SIG-M5 treated with dmso at 0.1 percent for 504 hours (cell line): ENCODE measurements around the gene PTCH2.
A peak's percentile ranks its signal among the peaks of the same experiment; 100 is the strongest.

Experiments
- DNase-seq: peaks from one replicate; lab custom pipeline; 2025; ENCODE audit not compliant: unreplicated experiment; lab: John Stamatoyannopoulos, UW

Gene PTCH2

GRCh38 chr1:44842862-44843655 is at the start of gene PTCH2:
TSS of gene PTCH2 (minus strand) at chr1:44843253. CDS start at chr1:44842932, 321 bp downstream.
- peak; percentile 13 for DNase-seq

- no peak for DNase-seq
Observed at GRCh38 chr1:44890007-44890406, 47.0 kb upstream of the PTCH2 start.

GRCh38 chr1:44885406-44885805 is 42.4 kb upstream of the PTCH2 start:
- DNase-seq = no peak

- DNase-seq = no peak
Observed at GRCh38 chr1:44884746-44885145, 41.7 kb upstream of the PTCH2 start.

- DNase-seq = no peak
Observed at GRCh38 chr1:44881011-44881632, 38.1 kb upstream of the PTCH2 start.

- no peak for DNase-seq
Observed at GRCh38 chr1:44874155-44874554, 31.1 kb upstream of the PTCH2 start.

GRCh38 chr1:44870096-44870495 is 27.0 kb upstream of the PTCH2 start:
- DNase-seq = no peak

GRCh38 chr1:44867801-44868200 is 24.7 kb upstream of the PTCH2 start:
- no peak for DNase-seq

- DNase-seq = no peak
Observed at GRCh38 chr1:44862829-44863401, 19.9 kb upstream of the PTCH2 start.

GRCh38 chr1:44860891-44861425 is 17.9 kb upstream of the PTCH2 start:
- DNase-seq = no peak

GRCh38 chr1:44860331-44860730 is 17.3 kb upstream of the PTCH2 start:
- peak; percentile 18 for DNase-seq

GRCh38 chr1:44857446-44857845 is 14.4 kb upstream of the PTCH2 start:
- DNase-seq = no peak

- DNase-seq = no peak
Observed at GRCh38 chr1:44855742-44856141, 12.7 kb upstream of the PTCH2 start.

GRCh38 chr1:44854970-44855369 is 11.9 kb upstream of the PTCH2 start:
- no peak for DNase-seq

- no peak for DNase-seq
Observed at GRCh38 chr1:44853201-44853600, 10.1 kb upstream of the PTCH2 start.

- DNase-seq = no peak
Observed at GRCh38 chr1:44851308-44851707, 8.3 kb upstream of the PTCH2 start.

- no peak for DNase-seq
Observed at GRCh38 chr1:44849575-44850132, 6.6 kb upstream of the PTCH2 start.

- DNase-seq = no peak
Observed at GRCh38 chr1:44848456-44849181, 5.6 kb upstream of the PTCH2 start.

- no peak for DNase-seq
Observed at GRCh38 chr1:44847845-44848244, 4.8 kb upstream of the PTCH2 start.

GRCh38 chr1:44846985-44847384 is 3.9 kb upstream of the PTCH2 start:
- no peak for DNase-seq

- DNase-seq = no peak
Observed at GRCh38 chr1:44842486-44842861, 579 bp downstream of the PTCH2 start.
